PFSK-1 (cell line): ENCODE measurements around the gene DAPK1.

Source experiments
- POLR2AphosphoS5 ChIP-seq: IDR thresholded peaks from 2 replicates; pipeline ENCODE4 v1.6.1; 2012; ENCODE audit warnings: low read depth, mild to moderate bottlenecking, control low read depth, low read length, moderate library complexity
- TAF1 ChIP-seq: IDR thresholded peaks from 2 replicates; pipeline ENCODE4 v1.6.1; 2012; ENCODE audit warnings: low read length, control low read depth, borderline replicate concordance; ENCODE audit not compliant: insufficient read depth
- TF ChIP-seq, protein P1 (sequence below), 2 experiments: IDR thresholded peaks; 2 replicates each; pipeline versions ENCODE4 v1.6.1 to v1.8.0; 2011 to 2012; ENCODE audit warnings: low read depth in 2 of 2, low read length in 2 of 2, control low read depth in 1 of 2, inconsistent platforms in 1 of 2, mild to moderate bottlenecking in 1 of 2, moderate library complexity in 1 of 2; ENCODE audit not compliant: insufficient read depth in 1 of 2

DNA sequence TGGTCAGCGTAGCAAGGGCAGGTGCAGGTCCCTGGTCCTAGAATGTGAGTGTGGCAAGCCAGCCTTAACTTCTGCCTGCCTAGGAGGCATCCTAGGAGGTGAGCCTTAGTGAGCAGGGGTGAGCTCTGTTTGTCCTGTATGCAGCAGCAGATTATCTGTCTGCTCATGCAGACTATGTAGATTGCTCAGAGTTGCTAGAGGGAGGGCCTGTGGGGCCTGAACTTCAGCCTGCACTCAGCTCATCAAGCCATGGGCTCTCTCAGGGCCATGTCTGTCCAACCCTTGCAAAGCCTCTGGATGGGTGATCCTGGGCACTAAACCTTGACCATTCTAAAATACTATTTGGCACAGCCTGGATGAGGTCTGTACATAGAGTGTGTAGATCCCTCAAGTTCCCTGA, 219.8 kb downstream of the DAPK1 start:
- no peak for TF ChIP-seq POLR2AphosphoS5
- TF ChIP-seq, protein P1, sequence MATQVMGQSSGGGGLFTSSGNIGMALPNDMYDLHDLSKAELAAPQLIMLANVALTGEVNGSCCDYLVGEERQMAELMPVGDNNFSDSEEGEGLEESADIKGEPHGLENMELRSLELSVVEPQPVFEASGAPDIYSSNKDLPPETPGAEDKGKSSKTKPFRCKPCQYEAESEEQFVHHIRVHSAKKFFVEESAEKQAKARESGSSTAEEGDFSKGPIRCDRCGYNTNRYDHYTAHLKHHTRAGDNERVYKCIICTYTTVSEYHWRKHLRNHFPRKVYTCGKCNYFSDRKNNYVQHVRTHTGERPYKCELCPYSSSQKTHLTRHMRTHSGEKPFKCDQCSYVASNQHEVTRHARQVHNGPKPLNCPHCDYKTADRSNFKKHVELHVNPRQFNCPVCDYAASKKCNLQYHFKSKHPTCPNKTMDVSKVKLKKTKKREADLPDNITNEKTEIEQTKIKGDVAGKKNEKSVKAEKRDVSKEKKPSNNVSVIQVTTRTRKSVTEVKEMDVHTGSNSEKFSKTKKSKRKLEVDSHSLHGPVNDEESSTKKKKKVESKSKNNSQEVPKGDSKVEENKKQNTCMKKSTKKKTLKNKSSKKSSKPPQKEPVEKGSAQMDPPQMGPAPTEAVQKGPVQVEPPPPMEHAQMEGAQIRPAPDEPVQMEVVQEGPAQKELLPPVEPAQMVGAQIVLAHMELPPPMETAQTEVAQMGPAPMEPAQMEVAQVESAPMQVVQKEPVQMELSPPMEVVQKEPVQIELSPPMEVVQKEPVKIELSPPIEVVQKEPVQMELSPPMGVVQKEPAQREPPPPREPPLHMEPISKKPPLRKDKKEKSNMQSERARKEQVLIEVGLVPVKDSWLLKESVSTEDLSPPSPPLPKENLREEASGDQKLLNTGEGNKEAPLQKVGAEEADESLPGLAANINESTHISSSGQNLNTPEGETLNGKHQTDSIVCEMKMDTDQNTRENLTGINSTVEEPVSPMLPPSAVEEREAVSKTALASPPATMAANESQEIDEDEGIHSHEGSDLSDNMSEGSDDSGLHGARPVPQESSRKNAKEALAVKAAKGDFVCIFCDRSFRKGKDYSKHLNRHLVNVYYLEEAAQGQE (IDR thresholded peaks at IDR 0.05; ENCODE audit: insufficient read depth in 1 of 2, low read depth in 2 of 2, low read length in 2 of 2), result no peak
- TF ChIP-seq TAF1, result no peak
